Caco-2 (cell line): ENCODE data around the gene ALKBH5. TPM values are rescaled to one million over a fixed set of nuclear protein-coding genes. Genes with fewer than 3 reads are reported as not detected.

Experiments
- BruUV-seq: library from RNA; stranded (reverse); fragments of 400-500 nt; replicated peaks from 2 replicates; lab custom pipeline; 2021; lab: Mats Ljungman, UMichigan
- CTCF ChIA-PET: fragments of 300-600 bp; sonication (Branson Sonifier 250); formaldehyde crosslinking; loops from one replicate; lab custom pipeline; 2022; ENCODE audit warnings: antibody characterized with exemption; lab: Charles Lee
- POLR2A ChIA-PET: fragments of 300-600 bp; sonication (Branson Sonifier 250); formaldehyde crosslinking; loops from one replicate; lab custom pipeline; 2022; ENCODE audit warnings: antibody characterized with exemption; lab: Charles Lee
- DNase-seq, 2 experiments: peaks; one replicate each; pipeline versions ENCODE4 v3.0.0 to v3.0.0-alpha.2; 2020 to 2022
- H3K27me3 ChIP-seq: replicated peaks from 2 replicates; pipeline ENCODE4 v1.6.0; 2011; ENCODE audit warnings: low read length; ENCODE audit not compliant: control insufficient read depth, insufficient read depth
- H3K36me3 ChIP-seq: 2 replicates; pipeline ENCODE4 v1.5.1; 2011; ENCODE audit warnings: low read length; ENCODE audit not compliant: control insufficient read depth, insufficient read depth
- H3K4me1 ChIP-seq: fragments of 250-450 bp; sonication (Bioruptor Pico); 2 replicates; pipeline ENCODE4 v1.5.1; 2020; ENCODE audit warnings: mild to moderate bottlenecking
- H3K4me3 ChIP-seq: 2 replicates; pipeline ENCODE4 v1.5.1; 2011; ENCODE audit warnings: low read depth, mild to moderate bottlenecking, control low read depth, low read length
- H3K9me3 ChIP-seq: fragments of 250-450 bp; sonication (Bioruptor Pico); 2 replicates; pipeline ENCODE4 v1.5.1; 2020; ENCODE audit warnings: mild to moderate bottlenecking, moderate library complexity
- H3K27ac Mint-ChIP-seq: one replicate; pipeline ENCODE4 v1.8.0; 2022; ENCODE audit warnings: mixed read lengths; ENCODE audit not compliant: unreplicated experiment
- H3K27me3 Mint-ChIP-seq: one replicate; pipeline ENCODE4 v1.8.0; 2022; ENCODE audit warnings: mixed read lengths; ENCODE audit not compliant: insufficient read depth, unreplicated experiment
- H3K36me3 Mint-ChIP-seq: one replicate; pipeline ENCODE4 v1.8.0; 2022; ENCODE audit warnings: mild to moderate bottlenecking, mixed read lengths; ENCODE audit not compliant: insufficient read depth, unreplicated experiment
- H3K4me1 Mint-ChIP-seq: one replicate; pipeline ENCODE4 v1.8.0; 2022; ENCODE audit warnings: low read depth, mixed read lengths; ENCODE audit not compliant: unreplicated experiment
- H3K4me3 Mint-ChIP-seq: one replicate; pipeline ENCODE4 v1.8.0; 2022; ENCODE audit warnings: mild to moderate bottlenecking, moderate library complexity, mixed read lengths; ENCODE audit not compliant: unreplicated experiment
- H3K9me3 Mint-ChIP-seq: one replicate; pipeline ENCODE4 v1.8.0; 2022; ENCODE audit warnings: mixed read lengths; ENCODE audit not compliant: unreplicated experiment
- CTCF ChIP-seq, 2 experiments: fragments of 200-600 bp in 1 of 2; IDR thresholded peaks; 1 replicate in 1 of 2; 2 replicates in 1 of 2; pipeline versions ENCODE4 v1.5.1 to v1.8.0; 2011 to 2022; ENCODE audit warnings: antibody characterized with exemption in 1 of 2, control low read depth in 1 of 2, inconsistent platforms in 1 of 2, low read depth in 1 of 2, low read length in 1 of 2, mild to moderate bottlenecking in 1 of 2, moderate library complexity in 1 of 2; ENCODE audit not compliant: insufficient read depth in 1 of 2, severe bottlenecking in 1 of 2, unreplicated experiment in 1 of 2
- intact Hi-C: fragments of 100-400 bp; cut with micrococcal nuclease; formaldehyde crosslinking; loops from one replicate; pipeline ENCODE4 v1.10.0; 2022; ENCODE audit not compliant: unreplicated experiment
- total RNA-seq: library from RNA; stranded (reverse); gene quantifications from 2 replicates; pipeline ENCODE4 v1.2.3, GENCODE V29; 2022

The ALKBH5 gene
- total RNA-seq, 1 experiment from 2014 or later = 101 TPM

GRCh38 chr17:18191967-18192366 lies 8.3 kb downstream of the ALKBH5 start:
- no peaks in the 10 kb centered on the region for H3K27me3 ChIP-seq
- peak; percentile 33 to 63 for TF ChIP-seq CTCF (IDR thresholded peaks at IDR 0.05; ENCODE audit: insufficient read depth in 1 of 2, low read depth in 1 of 2, low read length in 1 of 2, severe bottlenecking in 1 of 2, unreplicated experiment in 1 of 2)
- H3K4me3 Mint-ChIP-seq = no peak overlapping the region
- peaks cover 9% of the 10 kb centered on the region for H3K4me1 Mint-ChIP-seq
- POLR2A ChIA-PET = no interaction called here
- BruUV-seq = no TSS peak
- no peaks in the 10 kb centered on the region for H3K9me3 ChIP-seq
- peaks cover 13% of the 10 kb centered on the region for H3K36me3 ChIP-seq
- CTCF ChIA-PET = interaction anchor here (0.6 kb wide), 1 partner anchor 8 kb away, joined by 4 read pairs; the partner anchor contains the start of gene ALKBH5
- intact Hi-C loops = no loop called here
- H3K4me3 ChIP-seq = no peak overlapping the region
- DNase-seq = peak in 1 of 2 experiments; percentile 39
- no peaks in the 10 kb centered on the region for H3K9me3 Mint-ChIP-seq
- H3K4me1 ChIP-seq = peaks cover 15% of the 10 kb centered on the region
- H3K27me3 Mint-ChIP-seq = no peaks in the 10 kb centered on the region
- H3K27ac Mint-ChIP-seq = no peak overlapping the region
- H3K36me3 Mint-ChIP-seq = peaks cover 77% of the 10 kb centered on the region

GRCh38 chr17:18194394-18194793 lies 10.8 kb downstream of the ALKBH5 start:
- H3K4me1 Mint-ChIP-seq = no peaks in the 10 kb centered on the region
- Histone ChIP-seq H3K27me3 (no peaks in the 10 kb centered on the region), H3K36me3 (peaks cover 12% of the 10 kb centered on the region), H3K4me3 (no peak overlapping the region), H3K4me1 (peaks cover 6% of the 10 kb centered on the region), H3K9me3 (no peaks in the 10 kb centered on the region)
- H3K27me3 Mint-ChIP-seq = no peaks in the 10 kb centered on the region
- ChIA-PET CTCF (no interaction called here), POLR2A (no interaction called here)
- no TSS peak for BruUV-seq
- no peak for TF ChIP-seq CTCF (IDR thresholded peaks at IDR 0.05; ENCODE audit: insufficient read depth in 1 of 2, low read depth in 1 of 2, low read length in 1 of 2, severe bottlenecking in 1 of 2, unreplicated experiment in 1 of 2)
- peaks cover 80% of the 10 kb centered on the region for H3K36me3 Mint-ChIP-seq
- DNase-seq = no peak
- no peak overlapping the region for H3K27ac Mint-ChIP-seq
- no peaks in the 10 kb centered on the region for H3K9me3 Mint-ChIP-seq
- intact Hi-C loops = no loop called here
- no peak overlapping the region for H3K4me3 Mint-ChIP-seq

GRCh38 chr17:18194804-18195203 lies 11.2 kb downstream of the ALKBH5 start:
- Histone ChIP-seq H3K27me3 (no peaks in the 10 kb centered on the region), H3K4me3 (no peak overlapping the region), H3K4me1 (peaks cover 4% of the 10 kb centered on the region), H3K9me3 (no peaks in the 10 kb centered on the region), H3K36me3 (peaks cover 11% of the 10 kb centered on the region)
- H3K27me3 Mint-ChIP-seq = no peaks in the 10 kb centered on the region
- POLR2A ChIA-PET = no interaction called here
- no peak overlapping the region for H3K4me3 Mint-ChIP-seq
- H3K36me3 Mint-ChIP-seq = peaks cover 80% of the 10 kb centered on the region
- H3K4me1 Mint-ChIP-seq = peaks cover 1% of the 10 kb centered on the region
- BruUV-seq = no TSS peak
- no peak overlapping the region for H3K27ac Mint-ChIP-seq
- TF ChIP-seq CTCF (IDR thresholded peaks at IDR 0.05; ENCODE audit: insufficient read depth in 1 of 2, low read depth in 1 of 2, low read length in 1 of 2, severe bottlenecking in 1 of 2, unreplicated experiment in 1 of 2) = no peak
- intact Hi-C loops = no loop called here
- CTCF ChIA-PET = no interaction called here
- no peaks in the 10 kb centered on the region for H3K9me3 Mint-ChIP-seq
- no peak for DNase-seq
